SJCRH30 (cell line): ENCODE results near the gene ATP6V0B. TPM values are rescaled to one million over a fixed set of nuclear protein-coding genes. Genes with fewer than 3 reads are reported as not detected.
A peak's percentile ranks its signal among the peaks of the same experiment; 100 is the strongest.

Experiments used
- DNase-seq, 2 experiments: peaks; one replicate each; pipeline ENCODE4 v3.0.0-alpha.2; 2015 to 2020
- H3K27ac ChIP-seq: fragments of 250-450 bp; sonication (Bioruptor Pico); 2 replicates; pipeline ENCODE4 v1.5.1; 2020; ENCODE audit warnings: mild to moderate bottlenecking, moderate library complexity
- H3K27me3 ChIP-seq: fragments of 250-450 bp; sonication (Bioruptor Pico); 2 replicates; pipeline ENCODE4 v1.5.1; 2020; ENCODE audit warnings: mild to moderate bottlenecking, moderate library complexity
- H3K36me3 ChIP-seq: fragments of 250-450 bp; sonication (Bioruptor Pico); 2 replicates; pipeline ENCODE4 v1.5.1; 2020; ENCODE audit warnings: mild to moderate bottlenecking, moderate library complexity
- H3K4me1 ChIP-seq: fragments of 250-450 bp; sonication (Bioruptor Pico); 2 replicates; pipeline ENCODE4 v1.5.1; 2020; ENCODE audit warnings: mild to moderate bottlenecking, moderate library complexity
- H3K4me3 ChIP-seq: fragments of 250-450 bp; sonication (Bioruptor Pico); 2 replicates; pipeline ENCODE4 v1.5.1; 2020; ENCODE audit warnings: mild to moderate bottlenecking, moderate library complexity
- H3K9me3 ChIP-seq: fragments of 250-450 bp; sonication (Bioruptor Pico); replicated peaks from 2 replicates; pipeline ENCODE4 v1.5.1; 2020; ENCODE audit warnings: mild to moderate bottlenecking, moderate library complexity
- total RNA-seq: library from RNA; depleted of rRNA; stranded (reverse); fragments of >200 nt; shearing (Covaris generic); gene quantifications from 2 replicates; pipeline ENCODE4 v1.2.3, GENCODE V29; 2014

Gene ATP6V0B
- total RNA-seq, 1 experiment from 2014 or later: 89.7 TPM

GRCh38 chr1:43981135-43981491, 6.4 kb downstream of the ATP6V0B start:
- Histone ChIP-seq H3K36me3 (peaks cover 17% of the 10 kb centered on the region), H3K4me1 (peaks cover 7% of the 10 kb centered on the region; the same call in 1 of the 2 replicates), H3K9me3 (no peaks in the 10 kb centered on the region), H3K27ac (no peak overlapping the region), H3K27me3 (no peaks in the 10 kb centered on the region), H3K4me3 (no peak overlapping the region)
- no peak for DNase-seq

- no peak for DNase-seq
- peaks cover 7% of the 10 kb centered on the region; the same call in 1 of the 2 replicates for H3K4me1 ChIP-seq
- H3K27me3 ChIP-seq: no peaks in the 10 kb centered on the region
- H3K4me3 ChIP-seq: no peak overlapping the region
- no peaks in the 10 kb centered on the region for H3K9me3 ChIP-seq
- H3K27ac ChIP-seq: no peak overlapping the region
- peaks cover 13% of the 10 kb centered on the region for H3K36me3 ChIP-seq
These were observed 6.9 kb downstream of the ATP6V0B start for GRCh38 chr1:43981636-43982035.

- peaks cover 7% of the 10 kb centered on the region; the same call in 1 of the 2 replicates for H3K4me1 ChIP-seq
- no peak overlapping the region for H3K4me3 ChIP-seq
- H3K27ac ChIP-seq: no peak overlapping the region
- no peaks in the 10 kb centered on the region for H3K27me3 ChIP-seq
- H3K36me3 ChIP-seq: peaks cover 8% of the 10 kb centered on the region
- no peaks in the 10 kb centered on the region for H3K9me3 ChIP-seq
- no peak for DNase-seq
These were observed 7.5 kb downstream of the ATP6V0B start for GRCh38 chr1:43982241-43982640.

- H3K4me1 ChIP-seq: peaks cover 5% of the 10 kb centered on the region; the same call in 1 of the 2 replicates
- no peak for DNase-seq
- H3K4me3 ChIP-seq: no peak overlapping the region
- H3K9me3 ChIP-seq: no peaks in the 10 kb centered on the region
- peaks cover 5% of the 10 kb centered on the region for H3K36me3 ChIP-seq
- H3K27me3 ChIP-seq: no peaks in the 10 kb centered on the region
- H3K27ac ChIP-seq: no peak overlapping the region
These were observed 8.0 kb downstream of the ATP6V0B start for GRCh38 chr1:43982808-43983207.

GRCh38 chr1:43983253-43983899, 8.6 kb downstream of the ATP6V0B start:
- Histone ChIP-seq H3K27ac (no peak overlapping the region), H3K27me3 (no peaks in the 10 kb centered on the region), H3K4me3 (no peak overlapping the region), H3K36me3 (peaks cover 5% of the 10 kb centered on the region), H3K9me3 (no peaks in the 10 kb centered on the region), H3K4me1 (peaks cover 5% of the 10 kb centered on the region; the same call in 1 of the 2 replicates)
- DNase-seq: no peak

- Histone ChIP-seq H3K27me3 (no peaks in the 10 kb centered on the region), H3K36me3 (peaks cover 5% of the 10 kb centered on the region), H3K27ac (no peak overlapping the region), H3K4me3 (no peak overlapping the region), H3K4me1 (peaks cover 4% of the 10 kb centered on the region; the same call in 1 of the 2 replicates), H3K9me3 (no peaks in the 10 kb centered on the region)
- no peak for DNase-seq
These were observed 10.1 kb downstream of the ATP6V0B start for GRCh38 chr1:43984855-43985254.

- H3K27me3 ChIP-seq: no peaks in the 10 kb centered on the region
- H3K4me1 ChIP-seq: no peaks in the 10 kb centered on the region; the same call in 1 of the 2 replicates
- DNase-seq: no peak
- peaks cover 5% of the 10 kb centered on the region for H3K36me3 ChIP-seq
- H3K9me3 ChIP-seq: no peaks in the 10 kb centered on the region
- H3K27ac ChIP-seq: no peak overlapping the region
- H3K4me3 ChIP-seq: no peak overlapping the region
These were observed 11.3 kb downstream of the ATP6V0B start for GRCh38 chr1:43985984-43986595.

- Histone ChIP-seq H3K36me3 (peaks cover 5% of the 10 kb centered on the region), H3K27ac (no peak overlapping the region), H3K27me3 (no peaks in the 10 kb centered on the region), H3K4me3 (no peak overlapping the region), H3K9me3 (no peaks in the 10 kb centered on the region), H3K4me1 (no peaks in the 10 kb centered on the region; the same call in 1 of the 2 replicates)
- no peak for DNase-seq
These were observed 12.0 kb downstream of the ATP6V0B start for GRCh38 chr1:43986712-43987111.

GRCh38 chr1:43987159-43987902, 12.6 kb downstream of the ATP6V0B start:
- Histone ChIP-seq H3K27me3 (no peaks in the 10 kb centered on the region), H3K27ac (no peak overlapping the region), H3K9me3 (no peaks in the 10 kb centered on the region), H3K4me1 (no peaks in the 10 kb centered on the region; the same call in 1 of the 2 replicates), H3K36me3 (peaks cover 5% of the 10 kb centered on the region), H3K4me3 (no peak overlapping the region)
- DNase-seq: no peak

- Histone ChIP-seq H3K9me3 (no peaks in the 10 kb centered on the region), H3K27ac (peak overlapping the region; percentile 10; the same call in 1 of the 2 replicates), H3K36me3 (peaks cover 3% of the 10 kb centered on the region; the same call in 1 of the 2 replicates), H3K27me3 (no peaks in the 10 kb centered on the region), H3K4me3 (peak overlapping the region; percentile 68), H3K4me1 (no peaks in the 10 kb centered on the region; the same call in 1 of the 2 replicates)
- DNase-seq: peak in 1 of 2 experiments; percentile 40
These were observed 15.8 kb downstream of the ATP6V0B start for GRCh38 chr1:43990271-43991199.

GRCh38 chr1:43991200-43991475, 16.4 kb downstream of the ATP6V0B start:
- no peaks in the 10 kb centered on the region; the same call in 1 of the 2 replicates for H3K4me1 ChIP-seq
- no peak for DNase-seq
- peak overlapping the region; percentile 10; the same call in 1 of the 2 replicates for H3K27ac ChIP-seq
- peak overlapping the region; percentile 68 for H3K4me3 ChIP-seq
- no peaks in the 10 kb centered on the region for H3K9me3 ChIP-seq
- no peaks in the 10 kb centered on the region for H3K36me3 ChIP-seq
- H3K27me3 ChIP-seq: no peaks in the 10 kb centered on the region

- Histone ChIP-seq H3K27ac (peak within 1 kb of the TSS; percentile 10; the same call in 1 of the 2 replicates), H3K4me1 (no peaks in the 10 kb centered on the region; the same call in 1 of the 2 replicates), H3K9me3 (no peaks in the 10 kb centered on the region), H3K27me3 (no peaks in the 10 kb centered on the region), H3K36me3 (no peaks in the 10 kb centered on the region), H3K4me3 (peak within 1 kb of the TSS; percentile 68)
- peak; percentile 82 to 84 for DNase-seq
These were observed 16.9 kb downstream of the ATP6V0B start, which contains the start of gene CCDC24 for GRCh38 chr1:43991476-43992231. TSS of gene CCDC24 (plus strand) at chr1:43991599. CDS start at chr1:43991879, 280 bp downstream.

- DNase-seq: no peak
- H3K27ac ChIP-seq: no peak overlapping the region
These were observed 17.7 kb downstream of the ATP6V0B start for GRCh38 chr1:43992232-43992995.

More at GRCh38 chr1:43992232-43992995, 17.7 kb downstream of the ATP6V0B start:
- H3K4me3 ChIP-seq: peak overlapping the region; percentile 68
- peaks cover 6% of the 10 kb centered on the region for H3K4me1 ChIP-seq
- H3K36me3 ChIP-seq: no peaks in the 10 kb centered on the region
- H3K27me3 ChIP-seq: no peaks in the 10 kb centered on the region
- H3K9me3 ChIP-seq: no peaks in the 10 kb centered on the region
